Right renal pelvis (tissue), 4 donors: ENCODE measurements around the gene CDR2L. TPM values are rescaled to one million over a fixed set of nuclear protein-coding genes. Genes with fewer than 3 reads are reported as not detected.
"Not testable (repeated sequence)": the region's sequence is repeated elsewhere in the genome, so short reads cannot be mapped to it uniquely, and the experiment has no call there.

ENCODE experiments used
- DNase-seq, 4 donors: peaks; one replicate each; pipeline ENCODE4 v3.0.0-alpha.2; 2013; ENCODE audit warnings: low read depth in 4 of 4, low spot score in 3 of 4, missing footprints in 1 of 4
- polyA plus RNA-seq, 4 donors: library from polyadenylated mRNA; unstranded; fragments of 120-200 nt; gene quantifications; one replicate each; pipeline ENCODE4 v1.2.1, GENCODE V29; 2013; ENCODE audit not compliant: insufficient read length in 4 of 4

The CDR2L gene
- polyA plus RNA-seq, 4 donors, result 8.5 to 11.2 (median 8.8) TPM

- DNase-seq, result no peak
Measured at GRCh38 chr17:74957935-74958740, 29.3 kb upstream of the CDR2L start.

GRCh38 chr17:74959826-74960515 is 27.5 kb upstream of the CDR2L start:
- DNase-seq, result no peak

- no peak for DNase-seq
Measured at GRCh38 chr17:74960570-74961342, 26.7 kb upstream of the CDR2L start.

GRCh38 chr17:74961657-74962350 is 25.6 kb upstream of the CDR2L start:
- DNase-seq, result peak; percentile 73 to 83 (median 76)

GRCh38 chr17:74962622-74963394 is 24.6 kb upstream of the CDR2L start:
- no peak for DNase-seq

- no peak for DNase-seq
Measured at GRCh38 chr17:74963656-74964055, 23.8 kb upstream of the CDR2L start.

GRCh38 chr17:74964246-74964761 is 23.1 kb upstream of the CDR2L start:
- no peak for DNase-seq

- no peak for DNase-seq
Measured at GRCh38 chr17:74964988-74965622, 22.3 kb upstream of the CDR2L start.

GRCh38 chr17:74968361-74968780 is 19.1 kb upstream of the CDR2L start:
- DNase-seq, result no peak

- not testable (repeated sequence) for DNase-seq
Measured at GRCh38 chr17:74969501-74969900, 17.9 kb upstream of the CDR2L start.

GRCh38 chr17:74970395-74970794 is 17.0 kb upstream of the CDR2L start:
- no peak for DNase-seq

GRCh38 chr17:74971069-74971841 is 16.2 kb upstream of the CDR2L start:
- DNase-seq, result no peak

GRCh38 chr17:74971842-74972106 is 15.7 kb upstream of the CDR2L start:
- no peak for DNase-seq

- no peak for DNase-seq
Measured at GRCh38 chr17:74972107-74972972, 15.1 kb upstream of the CDR2L start, which contains the start of gene HID1. Gene HID1 (minus strand): TSS chr17:74972759. CDS start chr17:74972656, 103 bp downstream.

GRCh38 chr17:74972973-74973328 is 14.5 kb upstream of the CDR2L start:
- DNase-seq, result no peak

GRCh38 chr17:74975943-74976342 is 11.5 kb upstream of the CDR2L start:
- no peak for DNase-seq

GRCh38 chr17:74977802-74978201 is 9.6 kb upstream of the CDR2L start:
- no peak for DNase-seq

GRCh38 chr17:74978240-74978639 is 9.2 kb upstream of the CDR2L start:
- DNase-seq, result no peak
